ENCODE results near the gene TMEM147.

The TMEM147 gene

DNA sequence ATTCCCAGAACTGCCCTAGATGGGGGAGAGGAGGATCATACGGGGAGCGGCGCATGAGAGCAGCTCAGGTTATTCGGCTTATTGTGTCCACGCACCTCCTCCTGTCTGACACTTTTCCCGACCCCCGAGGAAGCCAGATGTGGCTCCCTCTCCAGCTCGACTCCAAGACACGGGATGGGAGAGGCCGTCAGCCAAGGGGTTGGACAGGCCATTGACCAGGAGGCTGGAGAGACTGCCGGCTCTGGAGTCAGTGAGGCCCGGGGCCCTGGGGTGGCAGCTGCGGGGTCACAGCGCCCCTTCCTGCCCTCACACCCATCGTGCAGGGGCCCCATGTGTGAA, 34.8 kb upstream of the TMEM147 start:
- DNase-seq (ENCODE audit: low read depth, low spot score): no peak
- POLR2A ChIA-PET: no interaction called here
- CTCF ChIA-PET: interaction anchor here (0.6 to 7.3 kb wide), 24 partner anchors 9 to 330 kb away, joined by 3 to 106 read pairs (median 5); partner anchors contain the start of genes COX6B1 and FFAR1
- TF ChIP-seq, protein P1, sequence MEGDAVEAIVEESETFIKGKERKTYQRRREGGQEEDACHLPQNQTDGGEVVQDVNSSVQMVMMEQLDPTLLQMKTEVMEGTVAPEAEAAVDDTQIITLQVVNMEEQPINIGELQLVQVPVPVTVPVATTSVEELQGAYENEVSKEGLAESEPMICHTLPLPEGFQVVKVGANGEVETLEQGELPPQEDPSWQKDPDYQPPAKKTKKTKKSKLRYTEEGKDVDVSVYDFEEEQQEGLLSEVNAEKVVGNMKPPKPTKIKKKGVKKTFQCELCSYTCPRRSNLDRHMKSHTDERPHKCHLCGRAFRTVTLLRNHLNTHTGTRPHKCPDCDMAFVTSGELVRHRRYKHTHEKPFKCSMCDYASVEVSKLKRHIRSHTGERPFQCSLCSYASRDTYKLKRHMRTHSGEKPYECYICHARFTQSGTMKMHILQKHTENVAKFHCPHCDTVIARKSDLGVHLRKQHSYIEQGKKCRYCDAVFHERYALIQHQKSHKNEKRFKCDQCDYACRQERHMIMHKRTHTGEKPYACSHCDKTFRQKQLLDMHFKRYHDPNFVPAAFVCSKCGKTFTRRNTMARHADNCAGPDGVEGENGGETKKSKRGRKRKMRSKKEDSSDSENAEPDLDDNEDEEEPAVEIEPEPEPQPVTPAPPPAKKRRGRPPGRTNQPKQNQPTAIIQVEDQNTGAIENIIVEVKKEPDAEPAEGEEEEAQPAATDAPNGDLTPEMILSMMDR (IDR thresholded peaks at IDR 0.05; ENCODE audit: insufficient read depth, low read length, missing control alignments): no peak
- no peak overlapping the region; the same call in 1 of the 2 replicates for H3K4me3 ChIP-seq (ENCODE audit: low read depth, low read length)

DNA sequence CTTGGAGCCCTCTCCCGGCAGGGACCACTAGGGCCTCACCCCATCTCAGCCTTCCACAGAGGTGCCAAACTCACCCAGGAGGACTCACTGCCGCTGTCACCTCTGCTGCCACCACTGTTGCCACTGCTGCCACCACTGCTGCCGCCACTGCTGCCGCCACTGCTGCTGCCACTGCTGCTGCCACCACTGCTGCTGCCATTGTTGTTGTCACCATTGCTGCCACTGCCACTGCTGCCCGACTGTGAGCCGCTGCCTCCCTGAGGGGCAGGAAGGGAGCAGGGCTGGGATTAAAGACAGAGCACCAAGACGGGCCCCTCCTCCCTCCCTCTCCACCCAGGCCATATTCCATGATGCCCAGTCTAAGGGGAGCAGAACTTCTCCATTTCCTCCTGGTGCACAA, 34.1 kb upstream of the TMEM147 start:
- no peak overlapping the region for H3K4me3 ChIP-seq (ENCODE audit: low read depth, low read length)
- ChIA-PET CTCF (interaction anchor here (1.1 to 7.3 kb wide), 14 partner anchors 9 to 331 kb away, joined by 3 to 106 read pairs (median 8); partner anchors contain the start of gene FFAR1), POLR2A (no interaction called here)
- TF ChIP-seq, protein P1 (IDR thresholded peaks at IDR 0.05; ENCODE audit: insufficient read depth, low read length, missing control alignments): no peak
- no peak for DNase-seq (ENCODE audit: low read depth, low spot score)

GRCh38 chr19:35512831-35513627, 32.4 kb upstream of the TMEM147 start:
- no peak overlapping the region for H3K4me3 ChIP-seq (ENCODE audit: low read depth, low read length)
- no peak for DNase-seq (ENCODE audit: low read depth, low spot score)
- ChIA-PET CTCF (interaction anchor here (1.2 kb wide), 1 partner anchor 10 kb away, joined by 3 read pairs; no protein-coding TSS in a partner anchor), POLR2A (interaction anchor here (0.6 kb wide), 1 partner anchor 446 kb away, joined by 3 read pairs; no protein-coding TSS in a partner anchor)
- TF ChIP-seq, protein P1 (IDR thresholded peaks at IDR 0.05; ENCODE audit: insufficient read depth, low read length, missing control alignments): no peak

DNA sequence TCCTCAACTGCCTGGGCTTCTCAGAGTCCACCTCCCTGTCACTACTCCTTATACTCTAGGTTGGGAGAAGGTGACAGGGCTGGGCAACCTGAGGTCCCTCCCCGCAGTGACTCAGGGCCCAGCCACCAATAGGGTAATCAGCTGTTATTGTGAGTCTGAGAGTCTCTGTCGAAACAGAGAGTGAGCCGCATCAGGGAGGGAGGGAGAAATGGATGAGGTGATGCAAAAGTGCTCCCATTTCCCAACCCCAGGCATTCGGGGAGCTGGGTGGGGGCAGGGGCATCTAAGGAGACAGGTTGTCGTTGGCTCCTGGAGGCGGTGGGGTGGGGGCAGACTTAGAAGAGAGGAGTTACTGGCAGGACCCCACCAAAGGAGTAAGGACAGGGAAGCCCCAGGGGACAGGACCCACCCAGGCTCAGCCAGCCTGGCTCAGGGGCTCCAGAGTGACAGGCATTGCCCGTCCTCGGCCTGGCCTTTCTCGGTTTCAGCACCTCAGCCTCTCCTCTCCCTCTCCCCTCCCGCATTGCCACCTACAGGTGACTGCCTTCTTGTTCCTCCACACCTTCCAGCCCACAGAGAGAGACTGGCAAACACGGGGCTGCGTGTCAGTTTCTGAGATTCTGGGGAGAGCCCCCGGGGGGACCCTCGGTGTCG, 31.7 kb upstream of the TMEM147 start, which contains the start of gene DMKN:
DMKN (minus strand) TSS at position 22 of the 654 bp plus-strand sequence. CDS start 174 bp downstream, outside the sequence.
- H3K4me3 ChIP-seq (ENCODE audit: low read depth, low read length): no peak within 1 kb of the TSS
- DNase-seq (ENCODE audit: low read depth, low spot score): no peak
- ChIA-PET POLR2A (interaction anchor here (0.6 kb wide), 1 partner anchor 446 kb away, joined by 3 read pairs; no protein-coding TSS in a partner anchor), CTCF (interaction anchor here (1.0 to 4.8 kb wide), 4 partner anchors 17 to 94 kb away, joined by 3 to 27 read pairs (median 4); no protein-coding TSS in a partner anchor)
- TF ChIP-seq, protein P1 (IDR thresholded peaks at IDR 0.05; ENCODE audit: insufficient read depth, low read length, missing control alignments): no peak

DNA sequence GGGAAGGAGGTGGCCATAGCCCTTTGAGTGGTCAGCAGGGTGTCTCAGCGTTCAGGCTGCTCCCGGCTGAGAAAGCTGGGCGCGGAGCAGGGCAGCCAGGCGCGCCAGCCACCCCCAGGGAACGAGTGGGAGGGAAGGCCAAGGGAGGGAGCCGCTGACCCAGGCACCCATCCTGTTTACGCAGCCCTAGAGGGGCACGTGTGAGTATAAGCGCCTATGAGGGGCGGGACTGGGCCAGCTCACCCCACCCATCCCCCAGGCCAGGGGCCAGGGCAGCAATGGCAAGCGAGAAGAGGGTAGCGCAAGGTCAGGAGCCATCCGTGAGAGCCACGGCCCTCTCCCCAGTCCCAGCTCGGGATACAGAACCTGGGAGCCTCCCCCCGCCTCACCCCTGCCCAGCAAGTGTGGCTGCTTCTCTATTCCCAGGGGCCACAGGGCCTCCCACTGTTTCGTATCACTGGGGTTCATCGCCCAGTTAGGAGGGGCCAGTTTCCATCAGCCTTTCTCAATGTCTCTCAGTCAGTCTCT, 31.1 kb upstream of the TMEM147 start:
- DNase-seq (ENCODE audit: low read depth, low spot score): no peak
- H3K4me3 ChIP-seq (ENCODE audit: low read depth, low read length): no peak overlapping the region
- ChIA-PET CTCF (interaction anchor here (1.0 to 4.8 kb wide), 5 partner anchors 9 to 94 kb away, joined by 3 to 27 read pairs (median 4); no protein-coding TSS in a partner anchor), POLR2A (no interaction called here)
- TF ChIP-seq, protein P1 (IDR thresholded peaks at IDR 0.05; ENCODE audit: insufficient read depth, low read length, missing control alignments): no peak
